ENCODE measurements around the gene CNOT1.

GRCh38 chr16:58678269-58678668 lies 48.6 kb upstream of the CNOT1 start:
- TF ChIP-seq, protein P1, sequence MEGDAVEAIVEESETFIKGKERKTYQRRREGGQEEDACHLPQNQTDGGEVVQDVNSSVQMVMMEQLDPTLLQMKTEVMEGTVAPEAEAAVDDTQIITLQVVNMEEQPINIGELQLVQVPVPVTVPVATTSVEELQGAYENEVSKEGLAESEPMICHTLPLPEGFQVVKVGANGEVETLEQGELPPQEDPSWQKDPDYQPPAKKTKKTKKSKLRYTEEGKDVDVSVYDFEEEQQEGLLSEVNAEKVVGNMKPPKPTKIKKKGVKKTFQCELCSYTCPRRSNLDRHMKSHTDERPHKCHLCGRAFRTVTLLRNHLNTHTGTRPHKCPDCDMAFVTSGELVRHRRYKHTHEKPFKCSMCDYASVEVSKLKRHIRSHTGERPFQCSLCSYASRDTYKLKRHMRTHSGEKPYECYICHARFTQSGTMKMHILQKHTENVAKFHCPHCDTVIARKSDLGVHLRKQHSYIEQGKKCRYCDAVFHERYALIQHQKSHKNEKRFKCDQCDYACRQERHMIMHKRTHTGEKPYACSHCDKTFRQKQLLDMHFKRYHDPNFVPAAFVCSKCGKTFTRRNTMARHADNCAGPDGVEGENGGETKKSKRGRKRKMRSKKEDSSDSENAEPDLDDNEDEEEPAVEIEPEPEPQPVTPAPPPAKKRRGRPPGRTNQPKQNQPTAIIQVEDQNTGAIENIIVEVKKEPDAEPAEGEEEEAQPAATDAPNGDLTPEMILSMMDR (IDR thresholded peaks at IDR 0.05): no peak
- no peak for TF ChIP-seq POLR2A (IDR thresholded peaks at IDR 0.05)

Measured in adrenal gland (tissue), 5 donors.